Thyroid gland (tissue), 4 donors: ENCODE measurements around the gene SLC23A3.

Experiments used
- POLR2A ChIP-seq, 2 donors: fragments of 450-650 bp; IDR thresholded peaks; one replicate each; pipeline ENCODE4 v1.6.1; 2017; ENCODE audit warnings: antibody characterized with exemption in 2 of 2, mild to moderate bottlenecking in 2 of 2, moderate library complexity in 1 of 2
- TF ChIP-seq, protein P1 (sequence below), 6 experiments: fragments of 200-600 bp in 3 of 6; fragments of 450-650 bp in 3 of 6; sonication (generic) in 3 of 6; IDR thresholded peaks; one replicate each; pipeline ENCODE4 v1.5.1; 2016 to 2019; ENCODE audit warnings: antibody characterized with exemption in 6 of 6, mild to moderate bottlenecking in 2 of 6, inconsistent platforms in 1 of 6, moderate library complexity in 1 of 6

GRCh38 chr2:219198974-219199373 is 29.1 kb upstream of the SLC23A3 start:
- TF ChIP-seq, protein P1, sequence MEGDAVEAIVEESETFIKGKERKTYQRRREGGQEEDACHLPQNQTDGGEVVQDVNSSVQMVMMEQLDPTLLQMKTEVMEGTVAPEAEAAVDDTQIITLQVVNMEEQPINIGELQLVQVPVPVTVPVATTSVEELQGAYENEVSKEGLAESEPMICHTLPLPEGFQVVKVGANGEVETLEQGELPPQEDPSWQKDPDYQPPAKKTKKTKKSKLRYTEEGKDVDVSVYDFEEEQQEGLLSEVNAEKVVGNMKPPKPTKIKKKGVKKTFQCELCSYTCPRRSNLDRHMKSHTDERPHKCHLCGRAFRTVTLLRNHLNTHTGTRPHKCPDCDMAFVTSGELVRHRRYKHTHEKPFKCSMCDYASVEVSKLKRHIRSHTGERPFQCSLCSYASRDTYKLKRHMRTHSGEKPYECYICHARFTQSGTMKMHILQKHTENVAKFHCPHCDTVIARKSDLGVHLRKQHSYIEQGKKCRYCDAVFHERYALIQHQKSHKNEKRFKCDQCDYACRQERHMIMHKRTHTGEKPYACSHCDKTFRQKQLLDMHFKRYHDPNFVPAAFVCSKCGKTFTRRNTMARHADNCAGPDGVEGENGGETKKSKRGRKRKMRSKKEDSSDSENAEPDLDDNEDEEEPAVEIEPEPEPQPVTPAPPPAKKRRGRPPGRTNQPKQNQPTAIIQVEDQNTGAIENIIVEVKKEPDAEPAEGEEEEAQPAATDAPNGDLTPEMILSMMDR (IDR thresholded peaks at IDR 0.05), result no peak
- no peak for TF ChIP-seq POLR2A (IDR thresholded peaks at IDR 0.05)
